CD4-positive, alpha-beta T cell treated with Interleukin-6 for 4 hours (primary cell): Measurements from ENCODE around the gene MMP2.

Experiments used
- DNase-seq: peaks from one replicate; pipeline ENCODE4 v3.0.0-alpha.2; 2020; ENCODE audit warnings: mixed read lengths

MMP2 gene

DNA sequence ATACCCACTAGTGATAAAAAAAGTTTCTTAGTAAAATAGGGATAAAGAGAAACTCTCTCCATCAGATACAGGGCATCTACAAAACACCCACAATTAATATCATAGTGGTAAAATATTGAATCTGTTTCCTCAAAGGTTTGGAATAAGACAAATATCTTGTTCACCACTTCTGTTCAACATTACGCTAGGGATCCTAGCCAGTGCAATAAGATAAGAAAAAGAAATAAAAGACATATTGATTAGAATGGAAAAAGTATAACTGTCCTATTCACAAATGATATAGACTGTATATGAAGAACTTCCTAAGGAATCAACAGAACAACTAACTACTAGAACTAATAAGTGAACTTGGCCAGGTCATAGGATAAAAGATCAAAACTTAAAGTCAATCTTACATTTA is 42.8 kb downstream of the MMP2 start:
- DNase-seq = no peak

DNA sequence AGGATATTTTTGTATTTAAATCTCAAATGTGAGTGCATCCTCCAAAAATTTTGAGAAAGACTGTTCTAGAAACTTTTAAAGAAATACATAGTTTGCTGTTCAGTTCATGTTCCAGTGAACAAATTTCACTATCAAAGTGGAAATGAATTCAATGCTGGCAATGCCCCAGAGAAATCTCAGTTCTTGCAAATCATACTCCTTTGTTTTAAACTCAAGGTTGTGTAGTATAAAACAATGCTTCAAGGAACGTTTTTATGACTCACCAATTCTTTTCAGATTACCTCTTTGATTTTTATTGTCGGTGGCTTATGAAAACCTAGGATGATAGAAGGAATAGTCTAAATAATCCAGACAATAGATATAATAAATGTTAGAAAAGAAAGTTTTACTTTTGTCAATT is 47.4 kb downstream of the MMP2 start:
- DNase-seq = no peak

DNA sequence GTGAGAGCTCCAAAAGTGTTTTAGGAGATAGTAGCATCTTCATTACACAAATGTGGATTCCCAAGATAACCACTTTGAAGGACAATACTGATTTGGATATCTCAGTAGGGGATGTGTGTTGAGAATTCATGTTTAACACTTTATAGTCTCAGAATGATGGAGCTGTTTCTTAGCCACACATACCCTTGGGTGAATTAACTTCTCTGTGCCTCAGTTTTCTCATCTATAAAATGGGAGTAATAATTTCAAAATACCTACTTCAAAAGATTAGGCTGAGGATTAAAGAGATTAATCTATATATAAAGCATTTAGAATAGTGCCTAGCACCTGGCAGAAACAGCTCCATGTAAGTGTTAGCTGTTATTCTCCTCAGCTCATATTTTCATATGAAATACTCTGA is 48.9 kb downstream of the MMP2 start:
- no peak for DNase-seq

DNA sequence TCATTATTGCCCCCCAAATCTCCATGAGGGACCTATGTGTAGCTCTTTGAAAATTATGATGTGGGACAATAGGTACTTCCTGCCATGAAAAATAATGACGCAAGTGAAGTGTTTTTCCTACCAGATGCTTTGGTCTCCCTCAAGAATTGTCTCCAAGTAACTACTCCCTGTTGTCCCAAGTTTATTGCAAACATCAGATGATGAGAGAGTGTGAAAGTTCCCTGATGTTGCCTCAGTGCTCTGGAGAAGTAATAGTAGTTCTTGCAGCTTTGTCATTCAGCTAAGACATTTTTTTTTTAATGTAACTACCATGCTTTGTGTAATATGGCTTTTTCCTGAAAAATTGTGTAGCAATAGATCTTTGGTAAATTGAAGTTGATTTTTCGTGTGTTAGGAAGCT is 50.0 kb downstream of the MMP2 start:
- no peak for DNase-seq

DNA sequence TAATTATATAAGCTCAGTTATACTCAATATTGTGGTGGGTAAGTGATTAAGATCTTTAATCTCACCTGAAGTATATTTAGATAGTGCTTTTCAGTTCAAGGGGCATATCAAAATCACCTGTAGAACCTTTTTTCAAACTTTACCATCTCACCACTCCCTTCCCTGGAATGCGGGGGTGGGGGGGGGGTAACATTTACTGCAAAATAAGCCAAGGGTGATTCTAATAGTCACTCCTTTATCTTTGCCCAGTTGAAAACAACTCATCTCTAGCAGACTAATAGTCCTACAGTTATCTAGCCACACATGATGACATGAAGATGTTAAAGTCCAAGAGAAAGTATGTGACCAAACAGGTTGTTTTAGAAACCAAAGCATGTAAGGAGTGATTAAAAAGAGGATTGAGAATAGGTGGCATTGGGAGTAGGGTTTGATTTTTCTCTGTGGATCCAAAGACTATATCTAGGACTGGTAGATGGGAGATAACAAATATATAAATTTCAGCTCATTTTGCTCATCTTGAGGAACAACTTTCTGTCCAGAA is 51.4 kb downstream of the MMP2 start:
- DNase-seq = no peak

DNA sequence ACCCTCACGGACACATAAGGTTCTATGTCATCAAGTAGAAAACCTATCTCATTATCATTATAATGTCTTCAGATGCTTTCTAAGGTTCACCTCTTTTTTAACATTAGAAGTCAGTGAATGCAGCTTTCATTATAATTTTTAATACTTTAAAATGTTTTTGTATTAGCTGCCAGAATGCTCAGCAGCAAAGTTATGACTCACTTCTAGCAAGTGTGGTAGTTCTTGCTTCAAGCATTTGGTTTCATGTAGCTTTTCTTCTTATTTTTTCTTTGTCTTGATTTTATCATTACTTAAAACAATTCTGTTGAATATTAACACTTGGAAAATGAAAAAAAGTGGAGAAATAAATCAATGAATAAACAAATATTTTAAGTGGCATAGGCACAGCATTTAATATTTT is 53.2 kb downstream of the MMP2 start:
- no peak for DNase-seq

DNA sequence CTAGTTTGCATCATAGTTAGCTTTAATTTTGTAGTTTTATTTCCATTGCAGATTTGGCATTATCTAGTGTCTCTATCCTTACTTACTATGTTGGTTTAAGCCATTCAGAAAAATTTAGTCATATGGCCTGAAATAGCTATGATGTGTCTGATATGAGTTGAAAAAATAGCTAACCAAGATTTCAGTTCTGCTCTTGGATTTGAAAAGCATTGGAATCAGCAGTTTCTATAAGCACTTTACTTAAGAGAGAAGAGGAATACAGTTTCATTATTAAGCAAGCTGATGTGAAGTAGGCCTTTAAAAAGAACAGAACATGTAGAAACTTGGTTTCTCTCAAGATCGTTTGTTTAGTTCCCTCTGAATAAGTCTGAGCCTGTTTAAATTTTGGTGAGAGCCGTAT is 55.8 kb downstream of the MMP2 start:
- no peak for DNase-seq

DNA sequence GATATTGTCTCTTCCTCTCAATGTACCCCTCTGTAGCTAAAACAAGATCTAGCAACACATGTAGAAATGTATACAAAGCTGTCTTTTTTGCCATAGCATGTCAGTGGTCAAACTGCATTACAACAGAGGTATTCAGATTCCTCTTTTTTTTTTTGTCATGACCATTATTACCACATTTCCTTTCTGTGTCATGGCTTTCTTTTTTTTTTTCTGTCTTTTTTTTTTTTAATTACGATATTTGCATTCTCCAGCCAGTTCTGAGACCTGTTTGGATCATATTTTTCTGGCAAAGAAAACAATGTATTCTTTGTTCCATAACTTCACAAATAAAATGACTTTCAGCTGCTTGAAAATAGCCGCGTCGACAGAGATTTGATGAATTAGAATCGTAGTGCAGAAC is 60.1 kb downstream of the MMP2 start:
- DNase-seq = no peak

DNA sequence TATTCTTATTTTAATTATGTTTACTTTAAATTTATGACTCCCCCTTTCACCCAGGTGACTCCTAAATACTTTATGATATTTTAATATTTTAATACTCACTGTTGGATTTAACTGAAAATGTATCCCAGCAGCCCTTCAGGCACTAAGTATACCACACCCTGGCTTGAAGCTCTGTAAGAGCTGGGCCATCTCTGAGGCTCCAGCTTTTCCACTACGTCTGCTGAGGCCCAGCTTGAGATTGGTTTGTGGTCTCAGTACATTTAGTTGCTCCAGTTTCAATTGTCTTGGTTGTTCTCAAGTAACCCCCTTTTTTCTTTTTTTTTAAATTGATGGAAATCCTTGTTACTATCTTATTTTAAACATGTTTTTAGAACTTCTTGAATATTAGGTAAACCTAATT is 60.5 kb downstream of the MMP2 start:
- DNase-seq = no peak

DNA sequence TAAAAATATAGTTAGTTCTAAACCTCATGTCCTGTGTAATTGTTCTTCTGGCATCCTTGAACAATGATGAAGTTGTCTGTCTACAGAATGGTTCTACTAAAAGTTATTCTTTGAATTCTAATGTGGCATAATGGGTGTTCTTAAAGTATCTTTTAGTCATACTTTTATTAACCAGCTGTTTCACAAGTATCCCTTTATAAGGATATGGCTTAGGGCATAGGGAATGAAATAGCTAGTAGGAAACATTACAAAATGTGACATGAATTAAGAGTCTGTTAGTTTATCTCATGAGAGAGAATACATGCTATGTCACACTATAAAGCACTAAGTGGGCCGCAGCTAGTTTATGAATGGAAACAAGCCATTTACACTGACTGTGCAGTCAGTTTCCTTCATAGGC is 61.2 kb downstream of the MMP2 start:
- DNase-seq = no peak

DNA sequence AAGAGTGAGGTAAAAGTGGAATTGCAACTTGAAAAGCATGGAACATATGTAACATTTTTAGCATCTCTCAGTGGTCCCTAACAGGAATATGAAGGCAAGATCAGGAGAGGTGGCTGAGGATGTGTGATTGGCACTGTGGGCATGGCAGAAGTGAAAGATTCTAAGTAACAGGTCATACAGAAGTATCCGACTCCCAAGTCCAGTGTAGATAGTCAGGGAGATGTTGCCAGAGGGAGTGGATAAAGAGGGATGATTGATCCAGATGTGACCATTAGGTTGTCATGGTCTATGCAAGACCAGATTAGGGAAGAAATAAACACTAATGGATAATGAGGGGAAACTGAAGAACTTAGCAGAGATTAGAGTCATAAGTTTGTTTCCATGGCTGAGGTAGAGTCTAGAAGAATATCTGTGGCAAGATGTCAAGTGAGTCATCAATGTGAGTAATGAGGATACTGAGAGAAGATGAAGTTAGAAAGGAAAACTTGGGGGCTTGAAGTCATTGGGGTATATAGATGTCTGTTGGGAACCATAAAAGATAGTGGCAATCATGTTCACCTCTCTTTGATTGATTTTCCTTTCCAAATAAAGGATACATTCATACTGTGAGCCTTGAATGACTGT is 63.6 kb downstream of the MMP2 start:
- no peak for DNase-seq

DNA sequence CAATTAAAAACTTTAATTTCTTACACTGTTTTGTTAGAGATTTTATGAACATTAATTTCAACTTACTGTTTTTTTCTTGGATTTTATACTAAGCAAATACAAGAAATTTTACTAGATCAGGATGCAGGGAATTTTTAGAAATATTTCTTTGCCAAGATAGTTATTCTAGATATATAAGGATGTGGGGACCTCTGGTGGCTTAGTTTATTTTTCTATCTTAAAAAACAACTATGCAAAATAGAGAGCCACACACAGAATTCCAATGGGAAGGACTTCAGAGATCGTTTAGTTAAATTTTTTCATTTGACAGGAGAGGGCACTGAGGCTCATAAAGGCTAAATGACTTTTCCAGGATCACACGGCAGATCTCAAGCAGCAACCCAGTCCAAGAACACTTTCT is 64.5 kb downstream of the MMP2 start:
- no peak for DNase-seq

DNA sequence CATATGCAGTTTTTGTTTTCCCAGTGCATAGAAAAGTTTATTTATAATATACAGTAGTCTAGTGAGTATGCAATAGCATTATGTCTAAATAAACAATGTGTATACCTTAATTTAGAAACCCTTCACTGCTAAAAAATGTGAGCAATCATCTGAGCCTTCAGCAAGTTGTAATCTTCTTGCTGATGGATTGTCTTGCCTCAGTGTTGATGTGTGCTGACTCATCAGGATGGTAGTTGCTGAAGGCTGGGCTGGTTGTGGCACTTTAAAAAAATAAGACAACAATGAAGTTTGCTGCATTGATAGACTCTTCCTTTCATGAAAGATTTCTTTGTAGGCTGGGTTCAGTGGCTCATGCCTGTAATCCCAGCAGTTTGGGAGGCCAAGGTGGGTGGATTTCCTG is 73.6 kb downstream of the MMP2 start:
- no peak for DNase-seq

DNA sequence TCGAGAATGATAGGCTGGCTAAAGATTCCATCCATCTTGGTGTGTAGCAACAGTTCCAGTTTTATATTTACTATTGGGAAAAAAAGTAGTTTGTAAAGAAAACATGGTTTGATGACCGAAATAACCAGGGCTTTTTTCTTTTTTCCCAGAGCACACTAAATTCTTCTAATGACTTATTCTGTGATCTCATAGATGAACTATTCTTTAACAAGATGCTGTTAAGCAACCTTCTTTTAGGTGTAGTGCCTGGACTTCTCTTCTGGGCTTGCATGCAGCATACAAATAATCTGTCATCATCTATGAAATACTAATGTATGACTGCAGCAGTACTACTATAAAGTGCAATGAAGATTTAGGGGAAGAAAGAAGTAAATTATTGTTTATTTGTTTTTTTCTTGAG is 76.4 kb downstream of the MMP2 start:
- DNase-seq = no peak
